Fibroblast of lung (primary cell): Measurements from ENCODE around the gene PDZD2. TPM values are rescaled to one million over a fixed set of nuclear protein-coding genes. Genes with fewer than 3 reads are reported as not detected.

ENCODE experiments used
- DNase-seq, 2 donors: peaks; one replicate each; pipeline versions ENCODE4 v3.0.0 to v3.0.0-alpha.2; 2010; ENCODE audit warnings: low read depth in 2 of 2
- H2AFZ ChIP-seq: 2 replicates; pipeline ENCODE4 v1.5.1; 2012; ENCODE audit warnings: low read length, control low read depth, inconsistent platforms
- H3K27ac ChIP-seq: 2 replicates; pipeline ENCODE4 v1.5.1; 2011; ENCODE audit warnings: low read length, control low read depth; ENCODE audit not compliant: insufficient read depth
- H3K27me3 ChIP-seq: 2 replicates; pipeline ENCODE4 v1.5.1; 2011; ENCODE audit warnings: mild to moderate bottlenecking, low read length; ENCODE audit not compliant: control insufficient read depth, insufficient read depth
- H3K36me3 ChIP-seq: 2 replicates; pipeline ENCODE4 v1.5.1; 2011; ENCODE audit warnings: low read length; ENCODE audit not compliant: control insufficient read depth, insufficient read depth
- H3K4me1 ChIP-seq: 2 replicates; pipeline ENCODE4 v1.5.1; 2011; ENCODE audit warnings: low read length; ENCODE audit not compliant: control insufficient read depth, insufficient read depth; ENCODE audit errors: extremely low read depth
- H3K4me2 ChIP-seq: 2 replicates; pipeline ENCODE4 v1.5.1; 2011; ENCODE audit warnings: low read length, control low read depth; ENCODE audit not compliant: insufficient read depth; ENCODE audit errors: extremely low read depth
- H3K4me3 ChIP-seq, 4 experiments: fragments of 200-600 bp in 1 of 4; sonication (generic) in 1 of 4; replicated peaks in 1 of 4; 2 replicates each; pipeline ENCODE4 v1.5.1; 2011 to 2016; ENCODE audit warnings: low read length in 4 of 4, low read depth in 3 of 4, mild to moderate bottlenecking in 3 of 4, control low read depth in 2 of 4, inconsistent platforms in 1 of 4, mixed read lengths in 1 of 4; ENCODE audit not compliant: insufficient read depth in 1 of 4; ENCODE audit errors: control extremely low read depth in 1 of 4
- H3K79me2 ChIP-seq: 2 replicates; pipeline ENCODE4 v1.5.1; 2012; ENCODE audit warnings: mild to moderate bottlenecking, low read length, inconsistent platforms; ENCODE audit not compliant: control insufficient read depth, insufficient read depth
- H3K9ac ChIP-seq: 2 replicates; pipeline ENCODE4 v1.5.1; 2011; ENCODE audit warnings: mild to moderate bottlenecking, low read length, control low read depth; ENCODE audit not compliant: insufficient read depth
- H3K9me3 ChIP-seq: 2 replicates; pipeline ENCODE4 v1.5.1; 2012; ENCODE audit warnings: low read depth, low read length; ENCODE audit not compliant: control insufficient read depth, insufficient read depth
- H4K20me1 ChIP-seq: 2 replicates; pipeline ENCODE4 v1.5.1; 2011; ENCODE audit warnings: low read length; ENCODE audit not compliant: control insufficient read depth, insufficient read depth; ENCODE audit errors: extremely low read depth
- EZH2 ChIP-seq: IDR thresholded peaks from 2 replicates; pipeline ENCODE4 v1.5.1; 2012; ENCODE audit warnings: low read length, control low read depth, mild to moderate bottlenecking; ENCODE audit errors: missing control alignments
- polyA plus RNA-seq, 2 donors: library from polyadenylated mRNA; depleted of rRNA in 1 of 2; stranded (reverse) in 1 of 2; unstranded in 1 of 2; fragments of >200 nt; gene quantifications; 2 replicates each; pipeline ENCODE4 v1.2.1, GENCODE V29; 2011 to 2012; ENCODE audit warnings: missing spikeins in 1 of 2
- total RNA-seq: library from RNA; depleted of rRNA; stranded (reverse); fragments of >200 nt; gene quantifications from 2 replicates; pipeline ENCODE4 v1.2.1, GENCODE V29; 2014
- TF ChIP-seq, protein P1 (sequence below), 2 donors: IDR thresholded peaks in 1 of 2; conservative IDR thresholded peaks in 1 of 2; 1 replicate in 1 of 2; 2 replicates in 1 of 2; pipeline ENCODE4 v1.5.1; 2011 to 2012; ENCODE audit warnings: low read length in 2 of 2, control low read depth in 1 of 2, inconsistent platforms in 1 of 2, low read depth in 1 of 2, mild to moderate bottlenecking in 1 of 2

Gene PDZD2
- total and polyA plus RNA-seq, 2 donors (not counting 1 experiment from before 2014, with no cell fraction given): 0.33 to 0.40 TPM

DNA sequence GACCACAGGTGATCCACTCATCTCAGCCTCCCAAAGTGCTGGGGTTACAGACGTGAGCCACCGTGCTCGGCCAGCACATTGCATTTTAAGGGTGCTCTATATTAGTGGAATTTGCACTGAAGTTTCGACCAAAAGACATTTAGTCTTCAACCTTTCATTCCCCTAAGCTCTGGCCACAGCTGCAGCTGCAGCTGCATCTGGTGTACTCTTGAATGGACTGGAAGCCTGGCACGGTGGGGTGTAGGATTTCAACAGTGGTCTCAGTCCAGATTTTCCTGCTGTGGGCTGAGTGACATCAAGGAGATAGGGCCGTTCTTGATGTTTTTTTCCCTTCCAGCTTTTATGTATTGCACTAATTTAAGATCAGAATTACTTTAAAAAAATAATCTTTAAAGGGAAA lies 255.2 kb downstream of the PDZD2 start:
- Histone ChIP-seq H3K27ac (no peak overlapping the region), H4K20me1 (no peaks in the 10 kb centered on the region), H3K79me2 (no peaks in the 10 kb centered on the region), H3K4me3 (no peak overlapping the region), H3K36me3 (no peaks in the 10 kb centered on the region), H3K4me1 (no peaks in the 10 kb centered on the region), H3K4me2 (no peak overlapping the region), H3K9ac (no peak overlapping the region), H3K9me3 (no peaks in the 10 kb centered on the region), H3K27me3 (peaks cover 3% of the 10 kb centered on the region), H2AFZ (no peak overlapping the region)
- DNase-seq: no peak
- TF ChIP-seq EZH2: no peak

DNA sequence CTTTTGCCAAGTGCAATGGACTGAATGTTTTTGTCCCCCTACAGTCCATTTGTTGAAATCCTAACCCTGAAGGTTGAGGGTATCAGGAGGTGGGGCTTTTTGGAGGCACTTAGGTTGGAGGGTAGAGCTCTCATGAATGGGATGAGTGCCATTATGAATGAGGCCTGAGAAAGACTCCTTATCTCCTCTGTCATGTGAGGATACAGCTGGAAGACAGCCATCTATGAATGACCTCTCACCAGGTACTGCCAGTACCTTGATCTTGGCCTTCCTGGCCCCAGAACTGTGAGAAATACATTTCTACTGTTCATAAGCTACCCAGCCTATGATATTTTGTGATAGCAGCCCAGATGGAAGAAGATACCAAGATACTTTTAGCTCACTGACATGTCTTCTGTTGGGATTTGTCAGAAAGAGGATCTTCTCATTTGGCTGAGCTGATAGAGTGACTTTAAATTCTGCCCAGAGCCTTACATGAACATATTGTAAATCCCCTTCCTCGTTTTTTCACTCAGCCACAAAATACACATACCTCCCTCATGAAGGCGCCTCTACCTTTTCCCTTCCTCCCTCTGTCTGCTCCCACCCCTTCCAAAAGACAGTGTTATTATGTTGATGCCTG lies 256.4 kb downstream of the PDZD2 start:
- no peak for TF ChIP-seq EZH2
- TF ChIP-seq, protein P1, sequence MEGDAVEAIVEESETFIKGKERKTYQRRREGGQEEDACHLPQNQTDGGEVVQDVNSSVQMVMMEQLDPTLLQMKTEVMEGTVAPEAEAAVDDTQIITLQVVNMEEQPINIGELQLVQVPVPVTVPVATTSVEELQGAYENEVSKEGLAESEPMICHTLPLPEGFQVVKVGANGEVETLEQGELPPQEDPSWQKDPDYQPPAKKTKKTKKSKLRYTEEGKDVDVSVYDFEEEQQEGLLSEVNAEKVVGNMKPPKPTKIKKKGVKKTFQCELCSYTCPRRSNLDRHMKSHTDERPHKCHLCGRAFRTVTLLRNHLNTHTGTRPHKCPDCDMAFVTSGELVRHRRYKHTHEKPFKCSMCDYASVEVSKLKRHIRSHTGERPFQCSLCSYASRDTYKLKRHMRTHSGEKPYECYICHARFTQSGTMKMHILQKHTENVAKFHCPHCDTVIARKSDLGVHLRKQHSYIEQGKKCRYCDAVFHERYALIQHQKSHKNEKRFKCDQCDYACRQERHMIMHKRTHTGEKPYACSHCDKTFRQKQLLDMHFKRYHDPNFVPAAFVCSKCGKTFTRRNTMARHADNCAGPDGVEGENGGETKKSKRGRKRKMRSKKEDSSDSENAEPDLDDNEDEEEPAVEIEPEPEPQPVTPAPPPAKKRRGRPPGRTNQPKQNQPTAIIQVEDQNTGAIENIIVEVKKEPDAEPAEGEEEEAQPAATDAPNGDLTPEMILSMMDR (conservative IDR thresholded peaks at IDR 0.05 in 1 of 2, IDR thresholded peaks at IDR 0.05 in 1 of 2; ENCODE audit: low read depth in 1 of 2, low read length in 2 of 2): no peak
- Histone ChIP-seq H3K9me3 (no peaks in the 10 kb centered on the region), H3K79me2 (no peaks in the 10 kb centered on the region), H2AFZ (no peak overlapping the region), H3K9ac (no peak overlapping the region), H4K20me1 (no peaks in the 10 kb centered on the region), H3K27me3 (peaks cover 3% of the 10 kb centered on the region), H3K27ac (no peak overlapping the region), H3K4me3 (no peak overlapping the region), H3K4me2 (no peak overlapping the region), H3K4me1 (no peaks in the 10 kb centered on the region), H3K36me3 (no peaks in the 10 kb centered on the region)
- DNase-seq: no peak

DNA sequence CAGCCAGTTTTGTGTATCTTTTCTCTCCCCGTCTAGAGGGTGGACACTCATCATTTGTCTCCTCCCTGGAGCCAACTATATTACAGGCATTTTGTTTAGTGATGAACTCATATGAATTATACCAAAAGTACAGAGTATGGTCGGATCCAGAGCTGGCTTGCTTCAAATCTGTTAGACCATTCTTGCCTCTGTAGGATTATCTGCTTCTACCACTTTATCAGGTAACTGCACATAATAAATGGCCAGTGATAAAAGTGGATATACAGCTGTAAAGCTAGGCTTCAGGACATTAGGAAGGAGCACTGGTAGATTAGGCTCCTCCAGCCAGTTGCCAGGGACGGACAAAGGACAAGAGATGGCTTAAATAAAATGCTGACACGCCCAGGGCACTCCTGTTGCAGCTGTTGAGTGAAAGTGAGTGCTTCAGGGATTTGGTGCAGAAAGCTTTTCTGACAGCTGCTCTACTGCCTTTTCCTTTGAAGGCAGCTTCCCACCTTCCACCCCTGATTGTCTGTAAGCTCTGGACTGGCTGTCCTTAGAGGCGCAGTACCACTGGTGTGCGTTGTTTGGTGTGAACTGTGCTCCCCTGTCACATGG lies 259.2 kb downstream of the PDZD2 start:
- Histone ChIP-seq H2AFZ (no peak overlapping the region), H3K9me3 (no peaks in the 10 kb centered on the region), H3K79me2 (no peaks in the 10 kb centered on the region), H4K20me1 (no peaks in the 10 kb centered on the region), H3K4me1 (no peaks in the 10 kb centered on the region), H3K27ac (no peak overlapping the region), H3K4me2 (no peak overlapping the region), H3K9ac (no peak overlapping the region), H3K36me3 (no peaks in the 10 kb centered on the region), H3K4me3 (no peak overlapping the region), H3K27me3 (peaks cover 3% of the 10 kb centered on the region)
- TF ChIP-seq, protein P1 (conservative IDR thresholded peaks at IDR 0.05 in 1 of 2, IDR thresholded peaks at IDR 0.05 in 1 of 2; ENCODE audit: low read depth in 1 of 2, low read length in 2 of 2): no peak
- no peak for TF ChIP-seq EZH2
- no peak for DNase-seq
